ENCODE measurements around the gene FBXO45.

GRCh38 chr3:196634224-196634623 lies 65.8 kb downstream of the FBXO45 start:
- TF ChIP-seq ZNF274 (IDR thresholded peaks at IDR 0.05; ENCODE audit: low read depth, low read length) = no peak
- TF ChIP-seq YY1 (IDR thresholded peaks at IDR 0.05; ENCODE audit: insufficient read depth, insufficient read length) = no peak
